Measurements from ENCODE around the gene ABCC8. TPM values are rescaled to one million over a fixed set of nuclear protein-coding genes. Genes with fewer than 3 reads are reported as not detected.

Gene ABCC8
- total RNA-seq, 1 experiment from 2014 or later: 7.3 TPM

- DNase-seq (ENCODE audit: low spot score): no peak
- ChIA-PET CTCF (interaction anchor here (0.7 to 3.0 kb wide), 4 partner anchors 82 to 136 kb away, joined by 3 to 16 read pairs (median 4); no protein-coding TSS in a partner anchor), POLR2A (interaction anchor here (0.5 kb wide), 1 partner anchor 123 kb away, joined by 3 read pairs; no protein-coding TSS in a partner anchor)
- no peak for TF ChIP-seq ATF1 (CRISPR knock-in tag; IDR thresholded peaks at IDR 0.05)
- no peaks in the 10 kb centered on the region for H3K9me3 Mint-ChIP-seq
- H3K36me3 Mint-ChIP-seq: peaks cover 9% of the 10 kb centered on the region; the same call in 1 of the 2 replicates
- ATAC-seq: no peak
- no peak overlapping the region for H3K4me3 Mint-ChIP-seq
- H3K4me1 Mint-ChIP-seq: peaks cover 6% of the 10 kb centered on the region
- H3K27me3 Mint-ChIP-seq (ENCODE audit: low read depth): peaks cover 20% of the 10 kb centered on the region
- no peak overlapping the region for H3K27ac Mint-ChIP-seq
These were observed 84.9 kb downstream of the ABCC8 start for GRCh38 chr11:17391493-17392355.

- TF ChIP-seq AFF4 (CRISPR knock-in tag; IDR thresholded peaks at IDR 0.05; ENCODE audit: borderline replicate concordance) (no peak), ARID4B (CRISPR knock-in tag; IDR thresholded peaks at IDR 0.05; ENCODE audit: borderline replicate concordance) (no peak), ZNF532 (CRISPR knock-in tag; IDR thresholded peaks at IDR 0.05; ENCODE audit: borderline replicate concordance) (no peak), PRRX2 (CRISPR knock-in tag; IDR thresholded peaks at IDR 0.05) (no peak), ZNF121 (CRISPR knock-in tag; IDR thresholded peaks at IDR 0.05) (no peak), MLX (CRISPR knock-in tag; IDR thresholded peaks at IDR 0.05) (no peak), CBFB (CRISPR knock-in tag; IDR thresholded peaks at IDR 0.05; ENCODE audit: low read depth) (no peak), AR (CRISPR knock-in tag; IDR thresholded peaks at IDR 0.05) (no peak), GTF2I (CRISPR knock-in tag; conservative IDR thresholded peaks at IDR 0.05) (no peak), TCF7 (CRISPR knock-in tag; IDR thresholded peaks at IDR 0.05; ENCODE audit: low read depth) (no peak), GRHL2 (CRISPR knock-in tag; IDR thresholded peaks at IDR 0.05; ENCODE audit: insufficient replicate concordance, severe bottlenecking) (no peak), RELA (CRISPR knock-in tag; IDR thresholded peaks at IDR 0.05; ENCODE audit: borderline replicate concordance) (no peak), ESRRA (CRISPR knock-in tag; IDR thresholded peaks at IDR 0.05; ENCODE audit: borderline replicate concordance) (no peak)
- Mint-ChIP-seq H3K27ac (peak overlapping the region; percentile 5; the same call in 1 of the 2 replicates), H3K27me3 (ENCODE audit: low read depth) (peaks cover 20% of the 10 kb centered on the region), H3K4me3 (peak overlapping the region; percentile 67), H3K4me1 (peaks cover 6% of the 10 kb centered on the region), H3K36me3 (peaks cover 10% of the 10 kb centered on the region; the same call in 1 of the 2 replicates), H3K9me3 (no peaks in the 10 kb centered on the region)
- ATAC-seq (no peak), DNase-seq (ENCODE audit: low spot score) (no peak)
- ChIA-PET POLR2A (interaction anchor here (0.6 kb wide), 1 partner anchor 464 kb away, joined by 6 read pairs; no protein-coding TSS in a partner anchor), CTCF (interaction anchor here (0.6 to 2.5 kb wide), 9 partner anchors 10 to 454 kb away, joined by 3 to 31 read pairs (median 11); partner anchors contain the start of gene ABCC8)
These were observed 86.5 kb downstream of the ABCC8 start for GRCh38 chr11:17389957-17390649.

Data from WTC11 (cell line).